Measurements from ENCODE around the gene RPL10A. TPM values are rescaled to one million over a fixed set of nuclear protein-coding genes. Genes with fewer than 3 reads are reported as not detected.

Gene RPL10A
- total RNA-seq, 6 experiments from 2014 or later: 366 to 446 (median 412) TPM

DNA sequence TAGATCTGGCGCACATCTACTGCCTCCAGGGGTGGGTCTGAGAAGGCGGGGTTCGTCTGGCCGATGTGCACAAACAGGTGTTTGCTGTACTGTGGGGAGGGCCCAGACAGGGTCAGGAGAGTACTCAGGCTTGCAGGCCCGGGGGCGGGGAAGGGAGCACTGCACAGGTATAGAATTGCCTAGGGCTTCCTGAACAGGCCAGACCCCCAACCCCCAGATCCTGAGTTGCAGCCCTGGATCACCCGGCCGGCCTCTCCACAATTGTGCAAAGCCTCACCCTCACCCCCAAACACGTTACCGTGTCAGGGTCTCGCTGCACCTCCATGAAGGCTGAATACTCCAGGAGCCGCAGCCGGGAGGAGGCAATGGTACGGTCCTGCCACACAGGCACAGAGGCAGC lies 7.8 kb downstream of the RPL10A start:
- WGBS (ENCODE audit: insufficient coverage, low coverage, low lambda C conversion rate, missing lambda C conversion rate): no CpG with 5 or more reads among the region's 14 CpGs
- H3K27ac ChIP-seq: no peak overlapping the region
- H3K36me3 ChIP-seq: peaks cover 0 to 10% (median 4%) of the 10 kb centered on the region in 4 donors
- TF ChIP-seq, protein P1, sequence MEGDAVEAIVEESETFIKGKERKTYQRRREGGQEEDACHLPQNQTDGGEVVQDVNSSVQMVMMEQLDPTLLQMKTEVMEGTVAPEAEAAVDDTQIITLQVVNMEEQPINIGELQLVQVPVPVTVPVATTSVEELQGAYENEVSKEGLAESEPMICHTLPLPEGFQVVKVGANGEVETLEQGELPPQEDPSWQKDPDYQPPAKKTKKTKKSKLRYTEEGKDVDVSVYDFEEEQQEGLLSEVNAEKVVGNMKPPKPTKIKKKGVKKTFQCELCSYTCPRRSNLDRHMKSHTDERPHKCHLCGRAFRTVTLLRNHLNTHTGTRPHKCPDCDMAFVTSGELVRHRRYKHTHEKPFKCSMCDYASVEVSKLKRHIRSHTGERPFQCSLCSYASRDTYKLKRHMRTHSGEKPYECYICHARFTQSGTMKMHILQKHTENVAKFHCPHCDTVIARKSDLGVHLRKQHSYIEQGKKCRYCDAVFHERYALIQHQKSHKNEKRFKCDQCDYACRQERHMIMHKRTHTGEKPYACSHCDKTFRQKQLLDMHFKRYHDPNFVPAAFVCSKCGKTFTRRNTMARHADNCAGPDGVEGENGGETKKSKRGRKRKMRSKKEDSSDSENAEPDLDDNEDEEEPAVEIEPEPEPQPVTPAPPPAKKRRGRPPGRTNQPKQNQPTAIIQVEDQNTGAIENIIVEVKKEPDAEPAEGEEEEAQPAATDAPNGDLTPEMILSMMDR (IDR thresholded peaks at IDR 0.05): no peak
- TF ChIP-seq POLR2A (IDR thresholded peaks at IDR 0.05): no peak
- peaks cover 0 to 15% (median 0%) of the 10 kb centered on the region in 4 donors for H3K4me1 ChIP-seq
- no peaks in the 10 kb centered on the region for H3K9me3 ChIP-seq
- H3K27me3 ChIP-seq: no peaks in the 10 kb centered on the region
- intact Hi-C loops (cut with DNase I): no loop called here
- ATAC-seq: no peak
- no peak overlapping the region for H3K4me3 ChIP-seq
- DNase-seq: no peak

DNA sequence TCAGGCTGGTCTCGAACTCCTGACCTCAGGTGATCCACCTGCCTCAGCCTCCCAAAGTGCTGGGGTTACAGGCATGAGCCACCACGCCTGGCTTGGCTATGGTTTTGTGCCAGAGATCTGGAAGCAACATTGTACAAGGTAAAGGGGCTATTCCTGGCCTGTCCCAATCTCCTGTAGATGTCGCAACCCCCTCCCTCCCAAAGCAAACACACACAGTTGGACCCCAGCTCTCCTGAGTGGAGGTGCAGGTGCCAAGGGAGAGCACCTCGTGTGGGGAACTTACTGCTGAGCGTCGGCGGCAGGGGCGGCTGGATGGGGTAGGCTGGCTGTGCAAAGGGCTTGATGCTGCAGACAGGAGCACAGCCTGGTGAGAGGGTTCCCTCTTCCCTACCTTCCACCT lies 8.8 kb downstream of the RPL10A start:
- no peak overlapping the region for H3K4me3 ChIP-seq
- DNase-seq (no peak), ATAC-seq (no peak)
- H3K4me1 ChIP-seq: peaks cover 0 to 13% (median 0%) of the 10 kb centered on the region in 4 donors
- no peaks in the 10 kb centered on the region for H3K9me3 ChIP-seq
- H3K27me3 ChIP-seq: no peaks in the 10 kb centered on the region
- peaks cover 0 to 5% (median under 1%) of the 10 kb centered on the region in 4 donors for H3K36me3 ChIP-seq
- intact Hi-C loops (cut with DNase I): no loop called here
- no peak overlapping the region for H3K27ac ChIP-seq
- WGBS (ENCODE audit: insufficient coverage, low coverage, low lambda C conversion rate, missing lambda C conversion rate): 66% methylated on average over 2 of the region's 8 CpGs
- TF ChIP-seq POLR2A (IDR thresholded peaks at IDR 0.05): no peak
- TF ChIP-seq, protein P1 (IDR thresholded peaks at IDR 0.05): no peak

DNA sequence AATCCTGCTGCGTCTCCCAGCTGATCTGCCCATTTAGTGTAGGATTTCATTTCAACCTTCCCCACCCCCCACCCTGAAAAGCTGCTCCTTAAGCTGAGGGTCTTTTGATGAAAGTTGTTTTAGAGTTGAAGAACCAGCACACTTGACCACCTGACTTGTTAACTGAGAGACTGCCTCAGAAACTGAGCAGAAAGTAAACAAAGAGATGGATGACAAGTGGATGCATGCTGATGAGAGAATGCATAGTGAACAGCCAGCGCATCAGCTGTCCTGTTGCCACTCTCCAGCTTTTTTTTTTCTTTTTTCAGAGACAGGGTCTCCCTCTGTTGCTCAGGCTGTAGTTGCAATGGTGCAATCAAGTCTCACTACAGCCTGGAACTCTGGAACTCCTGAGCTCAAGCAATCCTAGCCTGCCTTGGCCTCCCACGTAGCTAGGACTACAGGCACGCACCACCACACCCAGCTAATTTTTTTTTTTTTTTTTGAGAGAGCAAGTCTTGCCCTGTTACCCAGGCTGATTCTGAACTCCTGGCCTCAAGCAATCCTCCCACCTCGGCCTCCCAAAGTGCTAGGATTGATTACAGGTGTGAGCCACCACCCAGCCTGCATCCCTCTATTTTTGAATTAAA lies 9.5 kb downstream of the RPL10A start:
- Histone ChIP-seq H3K27me3 (no peaks in the 10 kb centered on the region), H3K27ac (no peak overlapping the region), H3K9me3 (no peaks in the 10 kb centered on the region), H3K36me3 (peaks cover 0 to 5% (median under 1%) of the 10 kb centered on the region in 4 donors), H3K4me3 (no peak overlapping the region), H3K4me1 (peaks cover 0 to 9% (median 0%) of the 10 kb centered on the region in 4 donors)
- intact Hi-C loops (cut with DNase I): no loop called here
- WGBS (ENCODE audit: insufficient coverage, low coverage, low lambda C conversion rate, missing lambda C conversion rate): 100% methylated on average over 3 of the region's 5 CpGs
- ATAC-seq (no peak), DNase-seq (no peak)
- TF ChIP-seq, protein P1 (IDR thresholded peaks at IDR 0.05): no peak
- no peak for TF ChIP-seq POLR2A (IDR thresholded peaks at IDR 0.05)

DNA sequence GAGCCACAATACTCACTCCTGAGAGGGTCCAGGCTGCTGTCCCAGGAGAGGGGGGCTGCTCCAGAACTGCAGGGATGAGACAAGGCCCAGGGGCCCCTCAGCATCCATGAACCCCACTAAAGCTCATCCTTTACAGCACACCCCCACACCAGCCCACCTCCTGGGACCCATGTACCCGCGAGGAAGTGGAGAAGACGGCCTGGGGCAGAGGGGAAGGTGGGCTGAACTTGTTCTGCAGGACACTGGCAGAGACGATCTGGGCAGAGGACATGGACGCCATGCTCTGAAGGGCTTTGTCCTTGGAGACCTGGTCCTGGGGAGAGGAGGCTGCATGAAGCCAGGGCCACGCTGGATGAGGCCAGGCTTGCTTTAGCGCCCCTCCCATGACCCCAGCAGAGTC lies 10.1 kb downstream of the RPL10A start:
- Histone ChIP-seq H3K4me3 (no peak overlapping the region), H3K27me3 (no peaks in the 10 kb centered on the region), H3K36me3 (peaks cover 0 to 5% (median under 1%) of the 10 kb centered on the region in 4 donors), H3K4me1 (peaks cover 0 to 9% (median 0%) of the 10 kb centered on the region in 4 donors), H3K27ac (no peak overlapping the region), H3K9me3 (no peaks in the 10 kb centered on the region)
- no peak for ATAC-seq
- intact Hi-C loops (cut with DNase I): no loop called here
- TF ChIP-seq POLR2A (IDR thresholded peaks at IDR 0.05): no peak
- TF ChIP-seq, protein P1 (IDR thresholded peaks at IDR 0.05): no peak
- DNase-seq: no peak
- WGBS (ENCODE audit: insufficient coverage, low coverage, low lambda C conversion rate, missing lambda C conversion rate): 92% methylated on average over 4 of the region's 7 CpGs
